HG03159 (cell line): ENCODE data around the gene NUCB1.

Experiments used
- ATAC-seq: cut with Tn5 transposase; IDR thresholded peaks from one replicate; pipeline ENCODE4 v1.9.1; 2021; ENCODE audit warnings: mild to moderate bottlenecking, moderate library complexity; ENCODE audit not compliant: unreplicated experiment

NUCB1 gene

GRCh38 chr19:48959341-48960239 lies 59.5 kb downstream of the NUCB1 start:
- ATAC-seq, result no peak

DNA sequence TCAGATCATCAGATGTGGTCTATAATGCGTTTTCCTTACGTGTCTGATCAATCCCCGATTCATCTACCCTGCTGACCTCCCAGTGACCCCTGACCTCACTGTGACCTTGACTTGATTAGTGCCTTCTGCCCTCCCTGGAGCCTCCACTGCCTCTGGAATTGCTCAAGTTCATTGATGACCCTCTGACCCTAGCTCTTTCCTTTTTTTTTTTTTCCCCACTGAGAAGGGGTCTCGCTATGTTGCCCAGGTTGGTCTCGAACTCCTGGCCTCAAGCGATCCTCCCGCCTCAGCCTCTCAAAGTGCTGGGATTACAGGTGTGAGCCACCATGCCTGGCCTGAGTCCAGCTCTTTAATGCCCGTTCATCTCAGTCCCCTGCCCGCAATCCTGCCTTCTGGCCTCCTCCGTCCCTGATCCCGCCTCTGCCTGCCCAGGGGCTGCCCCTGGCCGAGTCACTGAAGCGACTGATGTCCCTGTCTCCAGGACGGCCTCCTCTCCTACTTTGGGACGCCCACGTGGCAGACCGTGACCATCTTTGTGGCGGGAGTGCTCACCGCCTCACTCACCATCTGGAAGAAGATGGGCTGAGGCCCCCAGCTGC lies 61.0 kb downstream of the NUCB1 start:
- ATAC-seq, result no peak

- no peak for ATAC-seq
Measured at GRCh38 chr19:48961673-48962028, 61.5 kb downstream of the NUCB1 start.

DNA sequence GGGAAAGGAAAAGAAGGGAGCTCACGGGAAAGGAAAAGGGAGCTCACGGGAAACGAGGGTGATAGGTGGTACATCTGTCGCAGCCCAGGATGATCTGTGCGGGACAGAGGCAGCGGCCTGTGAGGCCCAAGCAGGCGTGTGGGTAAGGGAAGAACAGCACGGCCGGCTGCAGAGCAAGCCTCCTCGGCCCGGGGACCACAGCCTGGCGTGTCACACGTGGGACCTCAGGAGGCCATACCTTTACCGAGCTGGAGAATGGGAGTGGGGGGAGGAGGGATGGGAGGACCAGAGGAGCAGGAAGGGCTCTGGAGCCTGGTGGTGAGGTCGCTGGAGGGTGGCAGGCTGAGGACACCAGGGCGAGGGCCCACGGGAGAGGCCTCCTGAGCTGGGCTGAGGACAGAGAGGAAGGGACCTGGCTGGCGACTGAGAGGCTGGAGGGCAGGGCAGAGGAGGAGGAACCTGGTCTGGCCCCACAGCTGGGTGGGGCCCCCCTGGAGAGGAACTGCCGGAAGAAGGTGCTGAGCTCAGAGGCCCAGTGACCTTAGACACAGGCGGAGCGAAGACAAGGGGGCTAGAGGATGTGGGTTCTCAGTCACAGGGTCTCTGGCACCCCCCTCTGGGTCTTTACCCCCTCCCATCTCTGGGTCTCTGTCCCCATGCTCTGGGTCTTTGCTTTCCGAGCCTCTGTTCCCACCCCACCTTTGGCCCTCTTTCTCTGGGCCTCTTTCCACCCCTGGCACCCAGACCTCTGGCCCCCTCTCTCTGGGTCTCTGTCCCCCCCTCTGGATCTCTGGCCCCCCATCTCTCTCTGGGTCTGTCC lies 62.1 kb downstream of the NUCB1 start:
- ATAC-seq, result no peak

GRCh38 chr19:48962849-48963165 lies 62.7 kb downstream of the NUCB1 start:
- ATAC-seq, result no peak

- no peak for ATAC-seq
Measured at GRCh38 chr19:48963371-48964204, 63.5 kb downstream of the NUCB1 start.

- ATAC-seq, result no peak
Measured at GRCh38 chr19:48964205-48965039, 64.3 kb downstream of the NUCB1 start.

- ATAC-seq, result peak; percentile 66
Measured at GRCh38 chr19:48965040-48965805, 65.1 kb downstream of the NUCB1 start, which contains the start of gene FTL. FTL (plus strand) TSS chr19:48965309; CDS start chr19:48965508, 199 bp downstream.

DNA sequence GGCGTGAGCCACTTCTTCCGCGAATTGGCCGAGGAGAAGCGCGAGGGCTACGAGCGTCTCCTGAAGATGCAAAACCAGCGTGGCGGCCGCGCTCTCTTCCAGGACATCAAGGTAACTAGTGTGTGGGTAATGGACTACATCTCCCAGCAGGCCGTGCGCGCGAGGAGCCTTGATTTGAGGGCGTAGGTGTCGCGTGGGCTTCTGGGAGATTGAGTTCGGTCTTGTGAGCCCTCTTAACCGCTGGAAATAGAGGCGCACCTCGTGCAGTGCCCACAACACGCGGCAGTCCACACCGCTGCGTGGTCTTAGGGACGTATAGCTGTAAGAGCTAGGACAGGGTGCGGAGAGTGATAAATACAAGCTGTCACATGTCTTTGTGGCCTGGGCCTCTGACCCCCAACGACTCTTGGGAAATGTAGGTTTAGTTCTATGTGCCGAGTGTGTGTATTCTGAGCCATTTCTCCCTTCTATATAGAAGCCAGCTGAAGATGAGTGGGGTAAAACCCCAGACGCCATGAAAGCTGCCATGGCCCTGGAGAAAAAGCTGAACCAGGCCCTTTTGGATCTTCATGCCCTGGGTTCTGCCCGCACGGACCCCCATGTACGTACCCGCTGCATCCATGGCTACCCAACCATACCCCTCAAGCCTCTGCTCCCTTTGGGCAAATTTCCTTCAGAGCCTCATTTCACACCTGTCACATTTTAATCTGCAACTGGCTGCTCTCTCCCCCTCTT lies 65.9 kb downstream of the NUCB1 start:
- peak; percentile 30 for ATAC-seq

DNA sequence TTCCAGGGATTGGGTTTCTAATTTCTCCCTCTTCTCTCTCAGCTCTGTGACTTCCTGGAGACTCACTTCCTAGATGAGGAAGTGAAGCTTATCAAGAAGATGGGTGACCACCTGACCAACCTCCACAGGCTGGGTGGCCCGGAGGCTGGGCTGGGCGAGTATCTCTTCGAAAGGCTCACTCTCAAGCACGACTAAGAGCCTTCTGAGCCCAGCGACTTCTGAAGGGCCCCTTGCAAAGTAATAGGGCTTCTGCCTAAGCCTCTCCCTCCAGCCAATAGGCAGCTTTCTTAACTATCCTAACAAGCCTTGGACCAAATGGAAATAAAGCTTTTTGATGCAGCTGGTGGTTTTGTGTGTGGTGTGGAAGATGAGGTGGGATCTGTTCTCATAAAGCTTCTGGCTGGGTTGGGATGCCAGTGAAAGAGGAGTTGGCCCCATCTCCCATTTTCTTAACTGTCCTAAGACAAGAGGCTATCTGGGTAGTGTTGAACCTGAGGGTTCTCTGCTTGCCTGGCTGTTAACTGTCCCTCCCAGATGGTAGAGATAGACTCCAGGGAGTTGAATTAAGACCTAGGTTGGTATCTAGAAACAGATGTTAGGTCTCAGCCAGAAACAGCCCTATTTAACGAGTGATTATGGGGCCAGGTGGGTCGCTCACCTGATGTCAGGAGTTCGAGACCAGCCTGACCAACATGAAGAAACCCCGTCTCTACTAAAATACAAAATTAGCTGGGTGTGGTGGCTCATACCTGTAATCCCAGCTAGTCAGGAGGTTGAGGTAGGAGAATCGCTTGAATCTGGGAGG lies 66.6 kb downstream of the NUCB1 start:
- no peak for ATAC-seq

DNA sequence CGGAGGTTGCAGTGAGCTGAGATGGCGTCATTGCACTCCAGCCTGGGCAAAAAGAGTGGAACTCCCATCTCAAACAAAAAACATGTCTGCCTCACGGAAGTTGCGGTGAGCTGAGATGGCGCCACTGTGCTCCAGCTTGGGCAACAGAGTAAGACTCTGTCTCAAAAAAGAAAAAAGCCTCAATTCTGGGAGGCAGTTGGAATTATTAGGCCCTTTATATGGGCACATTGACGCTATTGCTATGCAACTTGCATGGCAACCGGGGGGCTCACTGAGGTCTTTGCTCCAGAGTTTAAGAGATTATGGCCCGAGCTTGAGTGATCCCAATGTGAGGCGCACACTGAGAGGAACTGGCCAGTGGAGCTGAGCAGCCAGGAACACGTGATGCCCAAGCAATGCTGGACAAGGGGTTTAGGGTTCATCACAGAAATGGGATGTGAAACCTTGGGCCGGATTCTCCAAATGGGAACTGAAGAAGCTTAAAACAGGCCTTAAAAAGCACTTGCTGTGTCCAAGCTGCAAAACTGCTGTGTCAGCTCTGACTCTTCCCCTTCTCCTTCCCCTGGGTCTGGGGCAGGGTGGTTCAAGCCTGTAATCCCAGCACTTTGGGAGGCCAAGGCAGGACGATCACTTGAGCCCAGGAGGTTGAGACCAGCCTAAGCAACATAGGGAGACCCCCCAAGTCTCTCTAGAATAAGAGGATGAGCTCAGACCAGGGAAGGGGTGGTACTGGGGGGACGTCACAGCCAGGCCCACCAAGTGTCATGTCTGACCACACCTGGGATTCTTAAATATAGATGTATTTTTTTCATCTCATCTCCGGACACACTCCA lies 67.5 kb downstream of the NUCB1 start:
- no peak for ATAC-seq

GRCh38 chr19:48968179-48968661 lies 68.1 kb downstream of the NUCB1 start:
- ATAC-seq, result no peak

DNA sequence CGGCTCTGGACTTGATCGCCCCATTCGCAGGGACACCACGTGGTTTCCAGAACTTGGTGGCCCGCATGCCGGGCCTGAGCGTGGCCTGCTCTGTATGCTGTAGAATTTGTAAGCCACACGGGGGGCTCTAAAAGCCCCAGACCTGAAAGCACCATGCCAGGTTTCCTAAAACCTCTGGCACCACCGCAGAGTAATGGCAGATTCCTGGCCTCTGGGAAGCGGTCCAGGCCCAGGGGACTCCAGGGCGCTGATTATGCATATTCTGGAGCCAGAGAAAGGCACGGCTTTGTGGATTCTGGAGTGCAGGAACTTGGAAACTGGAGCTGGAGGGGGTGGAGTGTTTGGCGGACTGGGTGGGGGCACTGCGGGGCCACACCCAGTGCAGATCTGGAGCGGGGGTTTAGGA lies 68.7 kb downstream of the NUCB1 start:
- ATAC-seq, result no peak

DNA sequence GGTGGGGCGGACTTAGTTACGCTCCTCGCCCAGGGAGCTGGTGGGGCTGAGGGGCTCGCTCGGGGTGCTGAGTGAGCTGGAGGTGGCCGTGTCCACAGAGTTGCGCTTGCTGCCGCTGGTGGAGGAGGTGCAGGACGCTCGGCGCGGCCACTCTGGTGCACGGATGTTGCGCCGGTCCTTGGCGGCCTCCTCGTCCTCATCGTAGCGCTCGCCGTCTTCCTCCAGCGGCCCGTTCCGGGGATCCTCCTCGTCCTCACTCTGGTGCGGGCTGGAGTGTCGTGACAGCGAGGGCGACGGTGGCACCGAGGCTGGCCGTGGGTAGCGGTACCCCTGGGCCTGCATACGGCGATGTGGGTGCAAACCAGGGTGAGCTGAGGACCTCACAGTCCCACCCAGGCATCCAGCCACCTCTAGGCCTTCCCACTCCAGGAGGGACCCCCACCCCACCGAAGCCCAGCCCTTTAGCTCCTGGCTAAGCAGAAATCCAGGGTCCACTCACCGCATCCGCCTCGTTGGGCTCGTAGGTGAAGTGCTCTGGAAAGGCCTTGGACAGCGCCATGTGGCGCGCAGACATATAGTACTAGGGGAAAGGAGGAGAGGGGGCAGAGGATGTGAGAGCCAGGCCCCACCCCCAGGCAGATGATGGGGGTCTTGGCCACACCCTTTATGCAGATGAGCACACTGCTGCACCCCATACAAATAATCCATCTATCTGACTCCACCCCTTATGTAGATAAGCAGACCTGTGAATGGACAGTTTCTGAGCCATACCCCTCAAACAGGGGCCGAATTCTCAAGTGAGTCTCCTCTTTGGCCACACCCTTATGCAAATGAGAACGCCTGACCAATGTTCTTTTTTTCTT lies 69.4 kb downstream of the NUCB1 start:
- ATAC-seq, result no peak

DNA sequence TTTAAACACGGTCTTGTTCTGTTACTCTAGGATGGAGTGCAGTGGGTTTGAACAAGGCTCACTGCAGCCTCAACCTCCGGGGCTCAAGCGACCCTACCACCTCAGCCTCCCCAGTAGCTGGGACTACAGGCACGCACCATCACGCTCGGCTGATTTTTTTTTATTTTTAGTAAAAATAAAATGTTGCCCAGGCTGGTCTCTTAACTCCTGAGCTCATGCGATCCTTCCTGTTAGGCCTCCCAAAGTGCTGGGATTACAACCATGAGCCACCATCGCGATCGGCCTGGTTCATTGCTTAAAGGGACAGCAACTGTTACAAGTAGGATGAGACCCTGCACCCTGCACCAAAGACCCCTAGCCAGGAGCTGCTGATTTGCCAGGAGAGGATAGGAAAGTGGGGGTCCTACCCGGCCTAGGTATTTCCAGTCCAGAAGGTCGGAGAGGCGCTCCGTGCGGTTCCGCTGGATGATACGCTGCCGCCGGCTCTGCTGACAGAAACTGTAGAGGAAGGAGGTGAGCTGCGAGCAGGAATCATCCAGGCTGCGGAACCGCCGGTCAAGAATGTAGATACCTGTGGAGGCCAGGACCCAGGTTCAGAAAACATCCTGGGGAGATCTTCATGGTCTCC lies 70.1 kb downstream of the NUCB1 start:
- no peak for ATAC-seq
